ENCODE results near the gene RAB11B.
"Not testable (repeated sequence)": the region's sequence is repeated elsewhere in the genome, so short reads cannot be mapped to it uniquely, and the experiment has no call there.

RAB11B gene

GRCh38 chr19:8377598-8377997, 12.6 kb upstream of the RAB11B start:
- TF ChIP-seq Cebpa-rat (IDR thresholded peaks at IDR 0.05): no peak
- Histone ChIP-seq H3K9ac (no peak overlapping the region), H4K20me1 (no peaks in the 10 kb centered on the region), H3K36me3 (peaks cover 4 to 55% (median 31%) of the 10 kb centered on the region in 11 experiments; a peak in 16 of 22 replicates), H3K9me3 (replicated peaks in 1 of 11) (peaks cover 0 to 16% (median 11%) of the 10 kb centered on the region in 11 experiments; a peak in 17 of 22 replicates), H3K4me3 (no peak overlapping the region), H3K27me3 (no peaks in the 10 kb centered on the region), H3K27ac (no peak overlapping the region), H3K4me1 (no peaks in the 10 kb centered on the region), H3K4me2 (no peak overlapping the region)

DNA sequence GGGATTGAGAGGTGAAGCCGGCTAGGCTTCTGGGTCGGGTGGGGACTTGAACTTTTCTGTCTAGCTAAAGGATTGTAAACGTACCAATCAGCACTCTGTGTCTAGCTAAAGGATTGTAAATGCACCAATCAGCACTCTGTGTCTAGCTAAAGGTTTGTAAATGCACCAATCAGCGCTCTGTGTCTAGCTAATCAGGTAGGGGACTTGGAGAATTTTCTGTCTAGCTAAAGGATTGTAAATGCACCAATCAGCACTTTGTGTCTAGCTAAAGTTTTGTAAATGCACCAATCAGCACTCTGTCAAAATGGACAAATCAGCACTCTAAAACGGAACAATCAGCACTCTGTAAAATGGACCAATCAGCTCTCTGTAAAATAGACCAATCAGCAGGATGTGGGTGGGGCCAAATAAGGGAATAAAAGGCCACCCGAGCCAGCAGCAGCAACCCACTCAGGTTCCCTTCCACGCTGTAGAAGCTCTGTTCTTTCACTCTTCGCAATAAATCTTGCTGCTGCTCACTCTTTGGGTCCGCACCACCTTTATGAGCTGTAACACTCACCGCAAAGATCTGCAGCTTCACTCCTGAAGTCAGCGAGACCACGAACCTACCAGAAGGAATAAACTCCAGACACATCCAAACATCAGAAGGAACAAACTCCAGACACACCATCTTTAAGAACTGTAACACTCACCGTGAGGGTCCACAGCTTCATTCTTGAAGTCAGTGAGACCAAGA, 10.8 kb upstream of the RAB11B start:
- not testable (repeated sequence) for H3K9ac ChIP-seq, H4K20me1 ChIP-seq, H3K4me1 ChIP-seq, H3K27me3 ChIP-seq, H3K27ac ChIP-seq, H3K4me3 ChIP-seq, H3K4me2 ChIP-seq
- Histone ChIP-seq H3K36me3 (peaks cover 4 to 42% (median 18%) of the 10 kb centered on the region in 11 experiments; a peak in 13 of 22 replicates), H3K9me3 (replicated peaks in 1 of 11) (peaks cover 0 to 16% (median 11%) of the 10 kb centered on the region in 11 experiments; a peak in 17 of 22 replicates)

GRCh38 chr19:8384569-8384968, 5.6 kb upstream of the RAB11B start:
- not testable (repeated sequence) for H3K4me3 ChIP-seq, H4K20me1 ChIP-seq, H3K27me3 ChIP-seq, H3K9ac ChIP-seq
- 0 out of 22 replicates have a peak overlapping the region, but pooled peaks of 1 of the 11 experiments have one; percentile 13 for H3K27ac ChIP-seq
- H3K9me3 ChIP-seq (replicated peaks in 1 of 11): peaks cover 12 to 29% (median 22%) of the 10 kb centered on the region in 11 experiments
- peaks cover 6 to 25% (median 8%) of the 10 kb centered on the region in 10 experiments; a peak in 13 of 20 replicates for H3K4me1 ChIP-seq
- peaks cover under 1 to 27% (median 17%) of the 10 kb centered on the region in 11 experiments; a peak in 17 of 22 replicates for H3K36me3 ChIP-seq
- H3K4me2 ChIP-seq: peak overlapping the region in 3 of 11 experiments; percentile 43 to 61 (median 46); a peak in 6 of 22 replicates

DNA sequence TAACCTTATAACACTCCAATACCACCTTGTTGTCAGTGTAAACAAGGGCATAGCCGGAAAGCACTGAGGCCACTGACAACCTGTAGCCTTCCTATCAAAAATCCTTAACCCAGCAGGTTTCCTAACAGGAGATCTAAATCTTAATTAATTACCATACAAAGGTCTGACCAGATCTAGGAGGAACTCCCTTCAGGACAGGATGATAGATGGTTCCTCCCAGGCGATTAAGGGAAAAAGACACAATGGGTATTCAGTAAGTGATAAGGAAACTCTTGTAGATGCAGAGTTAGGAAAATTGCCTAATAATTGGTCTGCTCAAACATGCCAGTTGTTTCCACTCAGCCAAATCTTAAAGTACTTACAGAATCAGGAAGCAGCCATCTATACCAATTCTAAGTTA, 5.1 kb upstream of the RAB11B start:
- Histone ChIP-seq H3K27ac (0 out of 22 replicates have a peak overlapping the region, but pooled peaks of 1 of the 11 experiments have one; percentile 13), H3K9me3 (replicated peaks in 1 of 11) (peaks cover 8 to 24% (median 19%) of the 10 kb centered on the region in 11 experiments), H3K4me2 (peak overlapping the region in 3 of 11 experiments; percentile 43 to 61 (median 46); a peak in 6 of 22 replicates), H3K4me1 (peaks cover 6 to 25% (median 9%) of the 10 kb centered on the region in 10 experiments; a peak in 13 of 20 replicates), H3K36me3 (peaks cover 0 to 22% (median 16%) of the 10 kb centered on the region in 11 experiments; a peak in 17 of 22 replicates)
- not testable (repeated sequence) for H3K4me3 ChIP-seq, H3K9ac ChIP-seq, H3K27me3 ChIP-seq, H4K20me1 ChIP-seq

- H3K4me3 ChIP-seq, H3K27ac ChIP-seq: not testable (repeated sequence)
Observed at GRCh38 chr19:8385566-8385965, 4.6 kb upstream of the RAB11B start.

GRCh38 chr19:8386419-8386818, 3.7 kb upstream of the RAB11B start:
- Histone ChIP-seq H3K4me2 (peak overlapping the region in 2 of 11 experiments; percentile 46 to 57; a peak in 3 of 22 replicates), H3K4me1 (peaks cover 12 to 31% (median 15%) of the 10 kb centered on the region in 10 experiments), H3K36me3 (peaks cover 0 to 22% (median 16%) of the 10 kb centered on the region in 11 experiments; a peak in 17 of 22 replicates), H3K9me3 (replicated peaks in 1 of 11) (peaks cover 8 to 22% (median 19%) of the 10 kb centered on the region in 11 experiments)
- not testable (repeated sequence) for H3K9ac ChIP-seq, H3K27ac ChIP-seq, H3K4me3 ChIP-seq, H4K20me1 ChIP-seq, H3K27me3 ChIP-seq

More at GRCh38 chr19:8385566-8385965, 4.6 kb upstream of the RAB11B start:
- H3K4me1 ChIP-seq: peaks cover 6 to 25% (median 9%) of the 10 kb centered on the region in 10 experiments; a peak in 13 of 20 replicates
- H3K36me3 ChIP-seq: peaks cover 0 to 22% (median 16%) of the 10 kb centered on the region in 11 experiments; a peak in 17 of 22 replicates
- H3K9ac ChIP-seq, H4K20me1 ChIP-seq, H3K27me3 ChIP-seq: not testable (repeated sequence)
- peak overlapping the region in 2 of 11 experiments; percentile 46 to 57; a peak in 5 of 22 replicates for H3K4me2 ChIP-seq
- peaks cover 8 to 22% (median 19%) of the 10 kb centered on the region in 11 experiments for H3K9me3 ChIP-seq (replicated peaks in 1 of 11)

- no peak overlapping the region for H3K27ac ChIP-seq
- no peak overlapping the region for H3K4me2 ChIP-seq
- H3K36me3 ChIP-seq: peaks cover 0 to 22% (median 16%) of the 10 kb centered on the region in 11 experiments; a peak in 17 of 22 replicates
- H4K20me1 ChIP-seq: peaks cover 12 to 13% (median 12%) of the 10 kb centered on the region in 11 experiments
- peaks cover 18 to 37% (median 21%) of the 10 kb centered on the region in 10 experiments for H3K4me1 ChIP-seq
- H3K4me3 ChIP-seq: no peak overlapping the region
- no peak for TF ChIP-seq Cebpa-rat (IDR thresholded peaks at IDR 0.05)
- no peak overlapping the region for H3K9ac ChIP-seq
- peaks cover 8 to 22% (median 19%) of the 10 kb centered on the region in 11 experiments for H3K9me3 ChIP-seq (replicated peaks in 1 of 11)
- H3K27me3 ChIP-seq: no peaks in the 10 kb centered on the region
Observed at GRCh38 chr19:8386990-8387389, 3.2 kb upstream of the RAB11B start.

GRCh38 chr19:8387688-8388611, 2.2 kb upstream of the RAB11B start:
- H3K27ac ChIP-seq: no peak overlapping the region
- no peaks in the 10 kb centered on the region for H3K27me3 ChIP-seq
- no peak overlapping the region for H3K9ac ChIP-seq
- H3K9me3 ChIP-seq (replicated peaks in 1 of 11): peaks cover 8 to 22% (median 19%) of the 10 kb centered on the region in 11 experiments
- peaks cover 0 to 22% (median 16%) of the 10 kb centered on the region in 11 experiments; a peak in 17 of 22 replicates for H3K36me3 ChIP-seq
- no peak overlapping the region for H3K4me2 ChIP-seq
- no peak for TF ChIP-seq Cebpa-rat (IDR thresholded peaks at IDR 0.05)
- peaks cover 21 to 22% (median 22%) of the 10 kb centered on the region in 11 experiments for H4K20me1 ChIP-seq
- H3K4me3 ChIP-seq: no peak overlapping the region
- H3K4me1 ChIP-seq: peaks cover 28 to 46% (median 31%) of the 10 kb centered on the region in 10 experiments

Measured in BLaER1 treated with 17β-estradiol and CSF1 and Interleukin-3, amounts not matched to agents 10 nM and 100 nM (cell line).